GM12891 (cell line): ENCODE data around the gene ELFN1.

ENCODE experiments used
- POLR2A ChIP-seq: IDR thresholded peaks from 2 replicates; pipeline ENCODE4 v1.6.1; 2011; ENCODE audit warnings: low read depth, low read length, control low read depth
- POLR2AphosphoS5 ChIP-seq: IDR thresholded peaks from 2 replicates; pipeline ENCODE4 v1.6.1; 2011; ENCODE audit warnings: low read depth, low read length, control low read depth
- SPI1 ChIP-seq: IDR thresholded peaks from 2 replicates; pipeline ENCODE4 v1.6.1; 2011; ENCODE audit warnings: low read depth, low read length, control low read depth

- TF ChIP-seq POLR2A (no peak), SPI1 (no peak), POLR2AphosphoS5 (no peak)
These were observed 8.7 kb downstream of the ELFN1 start for GRCh38 chr7:1678571-1679325.
